ENCODE results near the gene TAF11L6.
"Not testable (repeated sequence)": the region's sequence is repeated elsewhere in the genome, so short reads cannot be mapped to it uniquely, and the experiment has no call there.

GRCh38 chr5:17517526-17517925 lies 10.9 kb upstream of the TAF11L6 start:
- TF ChIP-seq ZNF70 (CRISPR knock-in tag; IDR thresholded peaks at IDR 0.05); PATZ1 (CRISPR knock-in tag; IDR thresholded peaks at IDR 0.05; ENCODE audit: borderline replicate concordance); CREB5 (CRISPR knock-in tag; IDR thresholded peaks at IDR 0.05; ENCODE audit: low read depth); RARB (CRISPR knock-in tag; IDR thresholded peaks at IDR 0.05): not testable (repeated sequence)
